Activated CD8-positive, alpha-beta memory T cell treated with anti-CD3 and anti-CD28 coated beads, Interleukin-2, amount 50 U/mL, for 1 hour (primary cell): ENCODE measurements around the gene ARHGAP24.
"Not testable (repeated sequence)": the region's sequence is repeated elsewhere in the genome, so short reads cannot be mapped to it uniquely, and the experiment has no call there.

Experiments used
- DNase-seq: peaks from one replicate; pipeline ENCODE4 v3.0.0-alpha.2; 2020; ENCODE audit errors: extremely low read depth

Gene ARHGAP24

GRCh38 chr4:85482010-85482738 lies 7.2 kb downstream of the ARHGAP24 start:
- no peak for DNase-seq

GRCh38 chr4:85486425-85487086 lies 11.6 kb downstream of the ARHGAP24 start:
- DNase-seq, result no peak

DNA sequence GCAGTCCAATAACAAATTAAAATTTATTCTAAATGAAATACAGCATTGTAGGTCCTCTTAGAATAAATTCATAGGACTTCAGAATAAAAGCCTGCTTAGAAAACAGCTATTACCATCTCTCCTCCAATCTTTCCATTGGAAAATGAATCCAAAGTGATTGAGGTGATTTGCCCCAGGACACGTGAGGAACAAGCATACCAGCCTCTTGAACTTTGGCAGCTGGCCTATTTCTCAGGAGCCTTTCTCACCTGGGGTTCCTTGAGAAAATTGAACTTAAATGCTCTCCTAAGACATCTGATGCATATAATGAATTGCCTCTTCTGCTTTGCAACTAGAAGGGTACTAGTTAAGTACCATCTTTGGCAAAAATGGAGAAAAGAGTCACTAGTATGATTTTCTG lies 13.5 kb downstream of the ARHGAP24 start:
- DNase-seq, result no peak

DNA sequence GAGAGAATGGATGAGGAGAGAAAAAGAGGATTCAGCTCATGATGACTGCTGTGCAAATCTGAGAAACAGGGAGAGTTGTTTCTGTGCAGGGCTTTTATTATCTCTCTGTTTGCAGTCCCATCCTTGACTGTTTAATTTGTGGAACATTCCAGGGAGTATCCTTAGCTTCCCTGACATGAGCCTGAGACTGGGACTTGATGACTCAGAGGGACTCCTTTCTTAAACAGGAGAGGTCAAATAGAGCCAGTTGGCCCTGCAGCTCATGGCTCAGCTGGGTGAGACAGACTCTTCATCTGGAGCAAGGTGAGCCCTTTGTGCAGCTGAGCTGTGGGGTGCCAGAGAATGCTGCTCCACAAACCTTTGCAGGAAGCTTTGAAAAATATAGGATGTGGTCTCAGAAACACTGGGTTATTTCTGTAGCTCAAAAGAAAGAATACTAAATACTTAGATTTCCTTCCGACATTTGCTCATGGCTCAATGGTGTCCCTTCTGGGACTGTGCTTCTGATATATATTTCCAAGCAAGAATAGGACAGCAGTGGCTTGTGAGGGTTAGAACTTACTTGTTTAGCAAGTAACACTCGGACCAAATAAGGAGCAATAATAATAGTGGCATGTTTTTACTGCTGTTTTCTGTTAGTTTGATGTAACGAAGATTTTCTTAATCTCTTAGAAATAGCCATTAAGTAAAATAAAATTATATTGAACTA lies 14.5 kb downstream of the ARHGAP24 start:
- no peak for DNase-seq

DNA sequence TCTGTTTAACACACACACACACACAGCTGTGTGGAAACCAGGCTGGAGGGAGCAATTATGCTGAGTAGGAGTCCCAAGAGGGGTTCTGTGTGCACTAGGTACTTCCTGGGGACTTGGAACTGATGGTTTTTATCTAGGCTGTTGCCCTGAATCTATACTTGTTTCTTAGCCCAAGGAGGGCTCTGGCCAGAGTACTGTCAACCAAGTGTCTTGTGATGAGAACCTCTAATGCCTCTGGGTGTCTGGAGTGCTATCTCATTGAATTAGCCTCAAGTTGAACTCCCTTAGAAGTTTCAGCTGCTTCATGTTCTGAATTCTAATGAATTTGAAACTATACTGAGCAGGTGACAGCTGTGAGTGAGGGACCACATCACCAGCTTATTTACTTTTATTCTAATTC lies 16.6 kb downstream of the ARHGAP24 start:
- no peak for DNase-seq

- no peak for DNase-seq
Measured at GRCh38 chr4:85492336-85492735, 17.4 kb downstream of the ARHGAP24 start.

- no peak for DNase-seq
Measured at GRCh38 chr4:85495621-85496020, 20.7 kb downstream of the ARHGAP24 start.

- DNase-seq, result no peak
Measured at GRCh38 chr4:85496126-85496849, 21.3 kb downstream of the ARHGAP24 start.

DNA sequence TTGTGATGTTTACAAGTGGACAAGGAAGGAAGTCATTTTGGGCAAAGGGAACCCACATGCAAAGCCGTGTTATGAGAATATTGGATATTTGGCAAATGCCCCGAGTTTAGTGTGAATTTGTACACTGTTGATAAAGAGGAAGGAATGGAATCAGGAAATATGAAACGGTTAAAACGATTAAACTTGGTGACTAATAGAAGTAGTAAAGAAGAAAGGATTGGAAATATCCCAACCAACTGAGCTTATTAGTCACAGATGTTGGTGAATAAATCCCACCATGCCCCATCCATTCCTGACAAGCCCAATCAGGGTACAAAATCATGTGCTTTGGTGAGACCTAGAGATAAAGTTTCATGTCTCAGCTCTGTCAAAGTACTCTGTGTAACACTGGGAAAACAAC lies 22.0 kb downstream of the ARHGAP24 start:
- no peak for DNase-seq

DNA sequence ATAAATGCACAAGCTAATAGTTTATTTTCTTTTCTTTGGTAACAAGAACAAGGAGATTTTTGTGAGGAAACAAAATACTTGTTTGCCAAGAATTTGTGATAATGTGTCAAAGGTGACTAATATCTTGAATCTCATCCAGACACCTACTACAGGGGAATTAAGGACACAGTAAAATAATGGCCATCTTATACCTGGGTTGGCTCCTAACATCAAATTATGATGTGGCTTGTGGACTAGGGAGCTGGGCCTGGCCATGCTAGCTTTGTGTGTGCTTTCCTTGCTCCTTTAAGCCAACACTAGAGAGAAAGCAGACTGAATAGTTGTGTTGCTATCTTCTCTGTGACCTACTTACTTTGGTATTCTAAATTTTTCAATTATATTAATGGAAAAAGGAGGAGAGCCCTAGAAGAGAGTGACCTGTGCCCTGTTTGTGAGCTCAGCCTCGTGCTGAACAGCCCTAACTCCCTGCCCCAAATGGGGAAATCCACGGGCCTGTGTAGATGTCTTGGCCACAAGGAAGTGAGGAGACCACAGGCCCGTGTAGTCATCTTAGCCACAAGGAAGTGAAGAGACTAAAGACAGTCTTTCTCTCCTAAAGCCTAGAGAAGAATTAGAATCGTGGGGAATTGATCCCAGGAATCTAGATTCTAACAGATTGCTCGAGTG lies 23.3 kb downstream of the ARHGAP24 start:
- DNase-seq, result no peak

DNA sequence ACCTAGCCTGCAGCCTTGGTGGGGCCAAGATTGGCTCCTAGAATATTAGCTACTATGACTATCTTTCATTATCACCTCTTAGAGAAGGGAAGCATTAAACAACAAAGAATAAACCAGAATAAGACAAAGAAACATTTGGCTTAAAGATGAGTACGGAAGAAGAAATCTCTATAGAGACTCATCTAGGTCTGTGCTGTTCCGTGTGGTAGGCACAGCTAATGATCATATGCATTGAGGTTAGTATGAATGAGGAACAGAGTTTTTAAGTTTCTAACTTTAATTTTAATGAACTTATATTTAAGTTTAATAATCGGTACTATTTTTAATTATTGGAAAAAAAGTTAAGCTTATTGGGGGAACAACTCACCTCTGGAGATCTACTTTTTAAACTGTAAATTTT lies 24.6 kb downstream of the ARHGAP24 start:
- DNase-seq, result no peak

GRCh38 chr4:85500110-85500867 lies 25.3 kb downstream of the ARHGAP24 start:
- no peak for DNase-seq

- not testable (repeated sequence) for DNase-seq
Measured at GRCh38 chr4:85501145-85501544, 26.2 kb downstream of the ARHGAP24 start.

- no peak for DNase-seq
Measured at GRCh38 chr4:85508654-85509053, 33.7 kb downstream of the ARHGAP24 start.

DNA sequence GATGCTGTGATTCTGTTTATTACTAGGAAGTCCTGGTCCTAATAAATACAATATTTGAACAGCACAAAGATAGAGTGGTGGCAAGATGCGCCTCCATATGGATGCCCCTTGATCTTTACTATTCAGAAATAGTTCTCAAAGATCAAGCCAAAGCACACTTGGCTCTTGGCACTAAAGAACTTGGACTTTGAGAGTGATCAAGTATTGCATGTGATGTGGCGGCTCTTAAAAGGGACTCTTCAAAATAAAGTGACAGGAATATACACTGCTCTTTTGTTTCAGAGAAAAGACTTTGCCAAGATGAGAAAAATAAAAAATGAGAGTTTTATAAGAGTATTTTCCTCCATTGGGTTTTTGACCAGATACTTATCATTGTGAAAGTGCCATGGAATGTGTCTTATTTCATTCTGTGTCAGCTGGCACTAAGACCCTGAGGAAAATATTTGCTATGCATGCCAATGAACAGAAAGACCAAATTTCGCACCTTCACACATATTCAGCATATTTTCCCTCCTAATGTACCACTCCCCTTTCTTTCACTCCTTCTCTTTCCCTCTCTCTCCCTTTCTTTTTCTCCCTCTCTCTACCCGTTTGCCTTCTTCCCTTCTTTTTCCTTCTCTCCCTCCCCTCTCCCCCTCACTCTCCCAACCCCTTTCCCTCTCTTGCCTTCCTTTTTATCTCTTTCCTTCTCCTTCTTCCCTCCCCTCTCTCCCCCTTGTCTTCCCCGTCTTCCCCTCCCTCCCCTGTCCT lies 35.1 kb downstream of the ARHGAP24 start:
- DNase-seq, result no peak

DNA sequence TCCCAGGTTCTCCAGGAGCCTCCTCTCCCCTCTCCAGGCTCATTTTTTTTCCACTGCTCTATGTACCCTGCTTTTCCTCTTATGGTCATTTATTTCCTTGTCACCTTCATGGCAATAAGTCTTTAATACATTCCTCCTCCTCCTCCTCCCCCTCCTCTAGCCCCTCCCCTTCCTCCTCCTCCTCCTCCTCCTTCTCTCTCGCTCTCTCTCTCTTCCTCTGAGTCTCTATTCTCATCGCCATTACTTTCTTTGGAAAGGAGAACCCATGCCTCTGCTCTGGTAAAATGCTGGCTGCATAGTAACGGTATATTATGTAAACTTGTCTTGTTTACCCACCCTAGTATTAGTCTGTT lies 35.7 kb downstream of the ARHGAP24 start:
- no peak for DNase-seq

DNA sequence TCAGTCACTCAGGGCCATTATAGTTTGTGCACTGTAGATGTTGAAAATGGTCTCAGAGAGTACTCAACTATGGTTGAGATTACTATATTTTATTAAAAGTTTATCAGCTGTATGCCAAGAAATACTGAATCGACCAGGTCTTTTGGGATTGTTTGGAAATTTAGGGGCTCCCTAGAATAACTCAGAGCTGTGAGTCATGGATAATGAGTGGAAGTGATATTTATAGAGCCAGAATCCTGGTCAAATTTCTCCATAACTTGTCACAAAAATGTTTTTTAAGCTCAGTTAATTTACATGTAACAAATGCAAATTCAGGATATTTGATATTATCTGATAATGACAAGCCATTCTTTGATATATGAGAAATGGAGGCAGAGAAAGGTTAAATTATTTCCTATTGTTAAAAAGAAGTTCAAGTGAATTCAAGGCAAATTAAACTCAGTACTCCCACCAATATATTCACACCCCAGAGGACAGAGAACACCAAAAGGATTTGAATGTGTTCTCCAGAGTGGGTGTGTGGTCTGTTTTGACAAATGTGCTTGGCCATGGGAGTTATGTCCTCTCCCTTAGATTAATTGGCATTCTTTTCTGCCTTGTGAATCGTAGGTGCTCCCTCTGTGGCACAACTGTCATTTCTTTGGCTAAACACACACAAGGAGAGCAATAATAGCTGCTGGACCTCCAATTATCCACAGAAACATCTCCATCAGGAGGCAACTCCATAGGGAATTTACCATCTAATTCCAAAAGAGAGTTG lies 37.7 kb downstream of the ARHGAP24 start:
- DNase-seq, result no peak

GRCh38 chr4:85514117-85514516 lies 39.2 kb downstream of the ARHGAP24 start:
- no peak for DNase-seq

DNA sequence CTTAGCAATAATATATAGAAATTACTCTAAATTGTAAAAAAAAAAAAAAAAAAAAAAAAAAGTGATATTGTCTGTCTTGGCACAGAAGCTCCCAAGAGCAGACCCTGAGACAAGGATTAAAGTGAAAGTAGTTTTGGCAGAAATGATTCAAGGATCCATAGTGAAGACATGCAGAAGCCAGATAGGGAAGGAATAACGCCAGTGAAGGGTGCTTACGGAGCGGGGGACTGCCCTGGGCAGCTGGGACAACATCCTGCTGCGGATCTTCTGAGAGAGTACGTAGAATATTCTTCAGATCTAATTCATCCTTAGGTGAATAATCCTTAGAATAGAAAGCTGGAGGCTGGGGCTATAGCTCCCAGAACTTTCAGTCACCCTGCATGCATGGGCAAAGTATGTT lies 39.8 kb downstream of the ARHGAP24 start:
- no peak for DNase-seq

DNA sequence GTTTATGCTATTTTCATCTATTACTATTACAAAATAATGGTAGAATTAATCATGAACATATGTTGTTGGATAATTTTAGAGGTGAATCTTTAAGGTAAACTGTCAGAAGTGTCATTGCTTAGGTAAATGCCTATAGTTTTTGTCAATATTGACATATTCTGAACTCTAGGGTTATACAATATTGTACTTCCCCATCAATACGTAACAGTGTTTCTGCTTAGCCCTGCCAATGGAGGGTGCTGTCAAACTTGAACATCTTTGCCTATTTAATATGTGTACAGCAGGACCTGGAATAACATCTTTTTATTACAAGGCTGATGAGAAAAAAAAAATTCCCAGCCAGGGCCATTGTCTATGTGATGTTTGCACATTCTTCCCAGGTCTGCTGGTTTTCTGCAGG lies 40.8 kb downstream of the ARHGAP24 start:
- DNase-seq, result no peak
